ENCODE results near the gene MCUR1. TPM values are rescaled to one million over a fixed set of nuclear protein-coding genes. Genes with fewer than 3 reads are reported as not detected.

MCUR1 gene
- total and polyA plus RNA-seq, 2 of the 13 experiments (the other 11 are each of a cell fraction or from before 2014, with no cell fraction given) = 8.0 to 29.6 TPM

GRCh38 chr6:13814176-13814937 lies at the start of gene MCUR1 (continued):
- TF ChIP-seq ZBTB3 (CRISPR knock-in tag; IDR thresholded peaks at IDR 0.05; ENCODE audit: borderline replicate concordance, low read depth) = 0 out of 2 replicates have a peak, but pooled peaks have one; percentile 28
- peak; percentile 76 for TF ChIP-seq ZNF589 (CRISPR knock-in tag; conservative IDR thresholded peaks at IDR 0.05)
- 0 out of 2 replicates have a peak, but pooled peaks have one; percentile 12 for TF ChIP-seq THAP7 (CRISPR knock-in tag; IDR thresholded peaks at IDR 0.05)
- TF ChIP-seq NR2F6 (IDR thresholded peaks at IDR 0.05) = no peak
- 0 out of 2 replicates have a peak, but pooled peaks have one; percentile 15 for TF ChIP-seq NR2F6 (CRISPR knock-in tag; IDR thresholded peaks at IDR 0.05)
- peak; percentile 98 for TF ChIP-seq KDM5B (CRISPR knock-in tag; IDR thresholded peaks at IDR 0.05; ENCODE audit: borderline replicate concordance)
- TF ChIP-seq CCAR2 (optimal IDR thresholded peaks at IDR 0.05; ENCODE audit: low read depth, low read length) = no peak
- 0 out of 2 replicates have a peak, but pooled peaks have one; percentile 52 for TF ChIP-seq FLYWCH1 (CRISPR knock-in tag; IDR thresholded peaks at IDR 0.05)
- TF ChIP-seq ARNTL (CRISPR knock-in tag; IDR thresholded peaks at IDR 0.05) = peak; percentile 85
- TF ChIP-seq PATZ1 (CRISPR knock-in tag; IDR thresholded peaks at IDR 0.05) = peak; percentile 66
- peak; percentile 15; the same call in 1 of the 2 replicates for TF ChIP-seq TFAP4 (IDR thresholded peaks at IDR 0.05; ENCODE audit: borderline replicate concordance, low read depth)
- TF ChIP-seq RAD51 (IDR thresholded peaks at IDR 0.05; ENCODE audit: borderline replicate concordance) = no peak
- TF ChIP-seq AFF4 (CRISPR knock-in tag; IDR thresholded peaks at IDR 0.05) = no peak
- TF ChIP-seq ETV6 (CRISPR knock-in tag; conservative IDR thresholded peaks at IDR 0.05) = peak; percentile 72
- TF ChIP-seq RBM39 (IDR thresholded peaks at IDR 0.05; ENCODE audit: low read depth, low read length, poor library complexity, severe bottlenecking) = no peak
- TF ChIP-seq ZNF260 (CRISPR knock-in tag; IDR thresholded peaks at IDR 0.05; ENCODE audit: borderline replicate concordance, low read depth) = no peak
- TF ChIP-seq ZUFSP (CRISPR knock-in tag; IDR thresholded peaks at IDR 0.05; ENCODE audit: borderline replicate concordance) = no peak
- TF ChIP-seq RELA (CRISPR knock-in tag; IDR thresholded peaks at IDR 0.05) = no peak
- TF ChIP-seq ZNF670 (CRISPR knock-in tag; IDR thresholded peaks at IDR 0.05; ENCODE audit: borderline replicate concordance) = peak; percentile 3; the same call in 1 of the 2 replicates
- no peak for TF ChIP-seq FOSL2 (CRISPR knock-in tag; IDR thresholded peaks at IDR 0.05)

Data from HepG2 (cell line).